Measurements from ENCODE around the gene TLR8. TPM values are rescaled to one million over a fixed set of nuclear protein-coding genes. Genes with fewer than 3 reads are reported as not detected.

TLR8 gene
- total RNA-seq, 2 experiments from 2014 or later: not detected

GRCh38 chrX:12958059-12958458, 51.6 kb downstream of the TLR8 start:
- ChIA-PET POLR2A (interaction anchor here (0.6 to 6.2 kb wide), 13 partner anchors 12 to 747 kb away, joined by 3 to 148 read pairs (median 4); partner anchors contain the start of genes TCEANC, TLR7 and TMSB4X), CTCF (ENCODE audit: unreplicated experiment) (no interaction called here)
- no peaks in the 10 kb centered on the region for H3K36me3 ChIP-seq (ENCODE audit: insufficient read depth, low read length)
- H3K79me2 ChIP-seq (ENCODE audit: insufficient read depth, low read depth, low read length): no peaks in the 10 kb centered on the region
- no peak for DNase-seq (ENCODE audit: low spot score)
- no TSS peak for BruUV-seq (replicated peaks)
- peaks cover 78% of the 10 kb centered on the region for H3K4me1 ChIP-seq (ENCODE audit: insufficient read depth, low read length, poor library complexity, severe bottlenecking)
- no peak for TF ChIP-seq EZH2phosphoT487 (IDR thresholded peaks at IDR 0.05; ENCODE audit: borderline replicate concordance, low read depth, low read length)
- TF ChIP-seq CTCF (conservative IDR thresholded peaks at IDR 0.05; ENCODE audit: low read length): no peak
- no peaks in the 10 kb centered on the region for H3K9me2 ChIP-seq (ENCODE audit: insufficient read depth, low read length)
- no peaks in the 10 kb centered on the region for H3K9me3 ChIP-seq (ENCODE audit: low read length)
- intact Hi-C loops (cut with micrococcal nuclease; ENCODE audit: unreplicated experiment): loop anchor here (5.0 kb wide), 2 partner anchors 91 to 774 kb away; partner anchors contain the start of genes OFD1, TLR7 and TRAPPC2
- peak overlapping the region; percentile 100 for H3K27ac ChIP-seq (ENCODE audit: low read depth, low read length, poor library complexity, severe bottlenecking)
- no peaks in the 10 kb centered on the region for H4K20me1 ChIP-seq (ENCODE audit: insufficient read depth, low read length)
- H2AFZ ChIP-seq (ENCODE audit: low read length): peak overlapping the region; percentile 34; the same call in 1 of the 2 replicates
- peak overlapping the region; percentile 50 for H3K4me3 ChIP-seq (ENCODE audit: low read depth, low read length, poor library complexity, severe bottlenecking)
- H3K4me2 ChIP-seq (ENCODE audit: low read length): peak overlapping the region; percentile 84

- peak; percentile 61 for DNase-seq (ENCODE audit: low spot score)
- CTCF ChIA-PET (ENCODE audit: unreplicated experiment): no interaction called here
- BruUV-seq (replicated peaks): no TSS peak
- H3K79me2 ChIP-seq (ENCODE audit: insufficient read depth, low read depth, low read length): no peaks in the 10 kb centered on the region
- peak overlapping the region; percentile 84 for H3K4me2 ChIP-seq (ENCODE audit: low read length)
- peaks cover 74% of the 10 kb centered on the region for H3K4me1 ChIP-seq (ENCODE audit: insufficient read depth, low read length, poor library complexity, severe bottlenecking)
- H4K20me1 ChIP-seq (ENCODE audit: insufficient read depth, low read length): no peaks in the 10 kb centered on the region
- peak overlapping the region; percentile 34; the same call in 1 of the 2 replicates for H2AFZ ChIP-seq (ENCODE audit: low read length)
- peak overlapping the region; percentile 50 for H3K4me3 ChIP-seq (ENCODE audit: low read depth, low read length, poor library complexity, severe bottlenecking)
- POLR2A ChIA-PET: interaction anchor here (1.5 to 6.2 kb wide), 7 partner anchors 12 to 130 kb away, joined by 3 to 148 read pairs (median 7); partner anchors contain the start of gene TMSB4X
- intact Hi-C loops (cut with micrococcal nuclease; ENCODE audit: unreplicated experiment): loop anchor here (5.0 kb wide), 2 partner anchors 91 to 774 kb away; partner anchors contain the start of genes OFD1, TLR7 and TRAPPC2
- H3K9me2 ChIP-seq (ENCODE audit: insufficient read depth, low read length): no peaks in the 10 kb centered on the region
- no peak for TF ChIP-seq EZH2phosphoT487 (IDR thresholded peaks at IDR 0.05; ENCODE audit: borderline replicate concordance, low read depth, low read length)
- no peak for TF ChIP-seq CTCF (conservative IDR thresholded peaks at IDR 0.05; ENCODE audit: low read length)
- H3K36me3 ChIP-seq (ENCODE audit: insufficient read depth, low read length): no peaks in the 10 kb centered on the region
- H3K27ac ChIP-seq (ENCODE audit: low read depth, low read length, poor library complexity, severe bottlenecking): peak overlapping the region; percentile 100
- H3K9me3 ChIP-seq (ENCODE audit: low read length): no peaks in the 10 kb centered on the region
Observed at GRCh38 chrX:12958461-12958860, 52.0 kb downstream of the TLR8 start.

- CTCF ChIA-PET (ENCODE audit: unreplicated experiment): no interaction called here
Observed at GRCh38 chrX:12961196-12961718, 54.8 kb downstream of the TLR8 start.

More at GRCh38 chrX:12961196-12961718, 54.8 kb downstream of the TLR8 start:
- Histone ChIP-seq H3K4me1 (ENCODE audit: insufficient read depth, low read length, poor library complexity, severe bottlenecking) (peaks cover 51% of the 10 kb centered on the region), H2AFZ (ENCODE audit: low read length) (no peak overlapping the region), H4K20me1 (ENCODE audit: insufficient read depth, low read length) (no peaks in the 10 kb centered on the region), H3K4me3 (ENCODE audit: low read depth, low read length, poor library complexity, severe bottlenecking) (no peak overlapping the region), H3K4me2 (ENCODE audit: low read length) (no peak overlapping the region), H3K9me3 (ENCODE audit: low read length) (no peaks in the 10 kb centered on the region), H3K79me2 (ENCODE audit: insufficient read depth, low read depth, low read length) (no peaks in the 10 kb centered on the region), H3K27ac (ENCODE audit: low read depth, low read length, poor library complexity, severe bottlenecking) (no peak overlapping the region), H3K36me3 (ENCODE audit: insufficient read depth, low read length) (no peaks in the 10 kb centered on the region), H3K9me2 (ENCODE audit: insufficient read depth, low read length) (no peaks in the 10 kb centered on the region)
- TF ChIP-seq EZH2phosphoT487 (IDR thresholded peaks at IDR 0.05; ENCODE audit: borderline replicate concordance, low read depth, low read length): no peak
- TF ChIP-seq CTCF (conservative IDR thresholded peaks at IDR 0.05; ENCODE audit: low read length): no peak
- intact Hi-C loops (cut with micrococcal nuclease; ENCODE audit: unreplicated experiment): no loop called here
- POLR2A ChIA-PET: no interaction called here
- no peak for DNase-seq (ENCODE audit: low spot score)
- no TSS peak for BruUV-seq (replicated peaks)

Measured in OCI-LY7 (cell line).